ENCODE data around the gene TSC22D4.
A peak's percentile ranks its signal among the peaks of the same experiment; 100 is the strongest.

The TSC22D4 gene

DNA sequence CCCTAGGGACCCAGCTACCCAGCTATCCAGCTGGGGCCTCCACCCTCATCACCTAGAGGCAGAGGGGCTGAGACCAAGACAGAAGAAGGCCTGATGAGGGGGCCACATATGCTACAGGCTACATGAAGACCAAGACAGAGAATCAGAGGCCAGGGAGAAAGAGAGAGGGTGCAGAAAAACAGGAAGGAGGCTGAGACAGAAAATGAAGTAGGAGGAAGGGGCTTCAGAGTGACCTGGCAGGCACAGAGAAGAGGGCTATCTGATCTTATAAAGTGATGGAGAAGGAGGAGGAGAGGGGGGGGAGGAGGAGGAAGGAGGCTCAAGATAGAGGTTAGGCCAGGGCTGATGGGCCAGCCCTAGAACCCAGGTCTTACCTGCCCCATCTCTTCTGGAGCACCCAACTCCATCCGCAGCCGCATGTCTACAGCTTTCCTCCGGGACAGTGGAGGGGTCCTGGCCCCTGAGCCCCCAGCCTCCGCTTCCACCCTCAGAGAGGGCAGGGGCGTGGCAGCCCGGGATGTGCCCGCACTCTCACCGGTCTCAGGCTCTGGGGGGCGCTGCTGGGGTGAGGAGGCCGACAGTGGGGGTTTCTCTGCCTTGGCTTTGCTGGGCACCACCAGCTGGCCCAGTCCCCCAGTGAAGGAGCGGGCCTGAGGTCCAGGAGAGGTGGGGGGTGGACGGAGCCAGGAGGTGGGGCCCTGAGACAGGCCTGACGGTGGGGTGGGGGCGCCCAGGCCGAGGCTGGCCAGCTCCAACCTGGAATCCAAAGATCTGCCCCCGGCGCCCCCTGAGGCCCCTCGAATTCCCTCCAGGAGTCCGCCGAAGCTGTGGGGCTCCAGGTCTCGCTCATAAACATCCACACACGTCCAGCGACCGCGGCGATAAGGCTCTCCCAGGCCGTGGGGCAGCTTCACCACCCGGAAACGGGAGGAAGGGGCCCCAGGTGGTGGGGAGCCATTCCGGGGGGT, 1.8 kb downstream of the TSC22D4 start:
- no peak for DNase-seq (ENCODE audit: low read depth, low spot score)
- H3K4me3 ChIP-seq (ENCODE audit: low read length) = no peak overlapping the region

DNA sequence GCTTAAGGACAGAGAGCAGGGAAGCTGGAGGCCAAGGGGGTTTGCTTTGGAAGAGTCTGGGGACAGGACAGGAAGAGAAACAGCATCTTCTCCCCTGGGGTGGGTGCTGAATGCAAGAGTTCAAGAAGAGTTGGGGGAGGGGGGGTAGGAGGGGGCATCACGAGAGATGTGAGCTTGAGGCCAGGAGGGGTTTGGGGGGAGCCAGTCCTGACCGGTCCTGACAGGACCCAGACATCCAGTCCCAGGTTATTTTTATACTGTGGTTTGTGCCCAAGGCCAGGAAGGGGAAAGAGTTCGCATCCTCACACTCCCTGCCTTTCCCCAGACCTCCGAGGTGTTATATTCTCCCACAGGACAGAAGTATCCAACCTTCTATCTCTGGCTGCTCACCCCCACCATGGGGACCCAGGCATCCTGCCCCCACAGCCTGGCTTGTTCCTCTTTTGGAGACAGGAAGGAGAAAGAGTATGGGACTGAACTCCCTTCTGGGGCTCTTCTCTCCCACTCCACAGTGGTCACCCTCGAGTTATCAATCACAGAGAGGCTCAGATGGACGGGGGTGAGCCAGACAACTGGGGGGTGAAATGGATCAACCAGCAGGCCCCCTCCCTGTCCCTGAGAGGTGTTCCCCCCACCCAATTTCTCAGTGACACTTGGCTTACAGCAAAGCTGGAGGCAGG, 2.8 kb downstream of the TSC22D4 start:
- no peak for DNase-seq (ENCODE audit: low read depth, low spot score)

DNA sequence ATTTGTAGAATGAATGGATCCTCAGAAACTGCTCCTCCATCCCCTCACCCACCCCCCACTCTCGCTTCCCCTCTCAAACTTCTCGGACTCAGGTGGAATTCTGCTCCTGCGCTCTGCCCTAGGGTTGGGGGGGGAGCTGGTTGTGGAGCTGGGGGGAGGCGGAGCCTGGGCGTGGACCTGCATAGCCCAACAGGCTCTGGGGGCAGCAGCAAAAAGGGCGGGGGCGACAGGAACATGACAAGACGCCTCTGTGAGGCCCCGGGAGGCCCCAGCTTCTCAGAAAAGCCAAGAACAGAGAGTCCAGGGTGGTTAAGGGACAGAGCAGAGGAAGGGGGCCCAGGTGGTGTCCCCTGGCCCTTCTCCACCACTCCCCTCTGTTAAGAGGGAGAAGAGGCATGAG, 3.5 kb downstream of the TSC22D4 start:
- no peak overlapping the region for H3K4me3 ChIP-seq (ENCODE audit: low read length)
- DNase-seq (ENCODE audit: low read depth, low spot score) = no peak

More for the DNA sequence above, 2.8 kb downstream of the TSC22D4 start:
- H3K4me3 ChIP-seq (ENCODE audit: low read length) = no peak overlapping the region

DNA sequence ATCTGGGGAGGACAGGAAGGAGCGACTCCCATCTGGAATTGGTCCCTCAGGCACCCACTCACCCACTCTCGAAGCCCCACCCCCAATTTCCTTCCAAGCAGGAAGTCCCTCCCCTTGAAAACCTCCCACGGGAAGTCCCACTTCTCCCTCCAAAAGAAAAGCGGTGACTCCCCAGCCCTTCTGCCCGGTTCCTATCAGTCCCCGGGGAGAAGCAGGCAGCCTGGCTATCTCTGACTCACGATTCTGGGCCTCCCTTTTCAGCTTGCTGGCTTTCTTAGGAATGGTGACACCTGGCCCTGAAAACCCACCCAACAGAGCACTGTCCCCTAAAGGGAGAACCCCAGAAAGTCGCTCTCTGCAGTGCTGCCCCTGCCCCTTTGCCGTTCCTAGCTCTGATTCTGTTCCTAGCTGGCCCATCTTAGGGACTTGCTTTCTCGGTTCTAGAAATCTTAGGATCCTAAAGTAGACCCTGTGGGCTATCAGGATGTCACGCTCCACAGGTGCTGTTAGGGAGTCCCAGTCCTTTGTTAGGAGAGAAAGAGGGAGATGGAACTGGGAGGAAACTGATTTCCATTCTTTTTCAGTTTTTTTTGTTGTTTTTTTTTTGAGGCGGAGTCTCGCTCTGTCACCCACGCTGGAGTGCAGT, 6.0 kb downstream of the TSC22D4 start:
- H3K4me3 ChIP-seq (ENCODE audit: low read length) = no peak overlapping the region
- DNase-seq (ENCODE audit: low read depth, low spot score) = no peak

DNA sequence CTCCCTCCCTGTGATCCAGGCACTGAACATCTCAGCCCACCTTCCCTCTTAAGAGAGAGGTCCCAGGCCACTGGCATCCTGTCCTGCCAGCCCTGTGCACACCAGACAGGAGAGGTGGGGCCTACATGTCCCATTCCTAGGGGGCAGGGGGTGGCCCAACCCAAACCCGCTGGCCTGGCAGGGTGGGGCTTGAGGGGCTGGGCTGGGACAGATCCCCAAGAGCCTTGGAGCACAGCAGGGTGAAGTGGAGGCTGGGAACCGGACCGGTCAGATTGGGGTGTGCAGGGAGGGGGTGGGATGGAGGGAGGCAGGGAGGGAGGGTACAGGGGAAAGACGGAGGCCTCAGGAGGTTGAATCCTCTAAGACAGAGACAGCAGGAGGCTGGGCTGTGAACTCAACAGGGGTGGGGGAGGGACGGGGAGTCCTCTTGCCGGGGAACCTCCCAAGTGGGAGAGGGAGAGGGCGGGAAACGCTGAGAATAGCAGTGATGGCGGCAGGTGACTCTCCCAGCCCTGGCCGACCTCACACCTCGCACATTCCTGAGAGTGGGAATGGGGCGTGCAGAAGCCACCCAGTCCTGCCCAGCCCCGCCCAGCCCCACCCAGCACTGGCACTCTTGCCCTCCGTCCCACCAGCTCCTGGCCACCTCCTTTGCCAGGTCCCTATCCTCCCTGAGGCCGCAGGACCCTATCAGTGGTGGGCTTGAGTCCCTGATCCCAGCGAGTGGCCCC, 6.7 kb downstream of the TSC22D4 start:
- no peak overlapping the region for H3K4me3 ChIP-seq (ENCODE audit: low read length)
- DNase-seq (ENCODE audit: low read depth, low spot score) = no peak

DNA sequence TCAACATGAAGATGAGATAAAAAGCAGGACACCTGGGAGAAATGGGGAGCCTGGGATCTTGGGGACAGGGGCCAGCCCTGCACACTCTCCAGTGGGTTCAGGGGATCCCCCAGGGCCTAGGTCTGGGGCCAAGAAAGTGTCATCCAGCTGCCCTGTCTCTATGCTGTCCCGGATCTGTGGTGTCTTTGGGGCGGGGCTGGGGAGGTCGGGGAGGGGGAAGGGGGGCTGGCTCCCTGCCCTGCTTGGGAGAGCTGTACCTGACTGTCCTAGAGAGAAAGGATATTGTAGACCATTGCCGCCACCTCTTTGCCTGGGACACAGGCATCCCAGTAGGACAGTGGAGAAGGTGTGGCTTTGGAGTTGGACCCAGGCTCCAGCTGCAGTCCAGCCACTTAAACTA, 8.0 kb downstream of the TSC22D4 start:
- H3K4me3 ChIP-seq (ENCODE audit: low read length) = no peak overlapping the region
- DNase-seq (ENCODE audit: low read depth, low spot score) = no peak

DNA sequence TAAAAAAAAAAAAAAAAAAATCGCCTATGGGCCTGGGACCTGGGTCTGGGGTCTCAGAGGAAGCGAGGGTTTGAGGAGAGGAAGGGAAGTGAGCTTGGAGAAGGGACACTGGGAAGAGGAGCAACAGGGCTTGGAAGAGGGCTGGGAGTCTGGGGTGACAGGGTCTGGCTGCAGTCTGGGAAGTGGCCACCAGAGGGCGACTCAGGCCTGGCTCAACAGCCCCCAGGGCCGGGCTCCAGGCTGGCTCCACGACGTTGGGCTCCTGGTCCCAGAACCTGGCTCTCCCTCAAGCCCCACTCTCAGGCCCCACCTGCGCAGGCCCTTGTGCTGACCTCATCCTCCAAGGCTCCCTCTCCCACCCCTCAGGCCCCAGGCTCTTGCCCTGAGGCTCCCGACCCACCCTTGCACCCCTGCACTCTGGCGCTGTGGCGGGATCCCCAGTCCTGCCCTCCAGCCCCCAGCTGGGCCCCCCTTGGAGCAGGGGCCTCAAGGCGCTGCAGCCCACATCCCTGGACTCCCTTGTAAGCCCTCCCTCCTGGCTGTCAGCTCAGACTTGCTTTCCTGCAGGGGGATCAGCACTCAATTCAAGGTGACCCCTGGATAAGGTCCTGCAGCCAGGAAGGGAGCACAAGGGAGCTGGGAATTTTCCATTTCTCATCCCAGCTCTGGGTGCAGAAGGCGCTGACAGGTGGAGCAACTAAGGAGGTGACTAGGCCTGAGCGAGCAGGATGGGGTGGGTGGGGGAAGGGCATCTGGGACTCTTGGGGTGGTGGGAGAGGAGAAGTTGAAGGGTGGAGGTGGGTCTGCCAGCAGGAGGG, 9.6 kb downstream of the TSC22D4 start:
- peak; percentile 42 for DNase-seq (ENCODE audit: low read depth, low spot score)
- no peak overlapping the region for H3K4me3 ChIP-seq (ENCODE audit: low read length)

DNA sequence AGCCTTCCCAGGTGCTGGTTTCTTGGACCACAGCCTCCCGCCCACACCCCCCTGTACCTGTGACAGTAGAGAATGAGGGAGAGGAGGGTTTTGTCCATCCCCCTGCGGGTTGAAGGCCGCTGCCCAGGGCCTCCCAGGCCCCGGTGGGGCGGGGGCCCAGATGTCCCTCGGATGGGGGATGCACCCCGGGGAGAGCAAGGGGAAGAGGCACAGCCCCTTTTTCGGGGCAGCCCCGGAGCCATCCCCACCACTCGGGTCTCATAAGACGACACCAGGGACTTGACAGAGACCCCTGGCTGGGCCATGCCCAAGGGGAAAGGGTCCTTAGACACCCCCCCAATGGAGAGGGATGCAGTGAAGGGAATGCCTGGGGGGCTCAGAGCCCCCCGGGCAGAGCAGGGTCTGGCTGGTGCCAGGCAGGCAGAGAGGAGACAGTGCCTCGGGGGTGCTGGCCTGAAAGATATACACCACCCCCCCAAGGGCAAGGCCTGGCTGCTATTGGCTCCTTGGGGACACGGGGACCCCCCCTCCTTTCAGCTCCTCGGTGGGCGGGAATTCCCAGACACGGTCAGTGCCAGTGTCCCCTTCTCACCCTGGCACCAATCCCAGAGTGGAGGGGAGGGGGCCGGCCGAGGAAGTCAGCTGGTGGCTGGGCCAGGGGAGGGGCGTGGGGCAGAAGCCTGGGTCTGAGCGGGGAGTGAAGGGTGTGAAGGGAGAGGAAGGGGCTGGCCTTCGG, 11.2 kb downstream of the TSC22D4 start:
- DNase-seq (ENCODE audit: low read depth, low spot score) = no peak
- H3K4me3 ChIP-seq (ENCODE audit: low read length) = no peak overlapping the region

DNA sequence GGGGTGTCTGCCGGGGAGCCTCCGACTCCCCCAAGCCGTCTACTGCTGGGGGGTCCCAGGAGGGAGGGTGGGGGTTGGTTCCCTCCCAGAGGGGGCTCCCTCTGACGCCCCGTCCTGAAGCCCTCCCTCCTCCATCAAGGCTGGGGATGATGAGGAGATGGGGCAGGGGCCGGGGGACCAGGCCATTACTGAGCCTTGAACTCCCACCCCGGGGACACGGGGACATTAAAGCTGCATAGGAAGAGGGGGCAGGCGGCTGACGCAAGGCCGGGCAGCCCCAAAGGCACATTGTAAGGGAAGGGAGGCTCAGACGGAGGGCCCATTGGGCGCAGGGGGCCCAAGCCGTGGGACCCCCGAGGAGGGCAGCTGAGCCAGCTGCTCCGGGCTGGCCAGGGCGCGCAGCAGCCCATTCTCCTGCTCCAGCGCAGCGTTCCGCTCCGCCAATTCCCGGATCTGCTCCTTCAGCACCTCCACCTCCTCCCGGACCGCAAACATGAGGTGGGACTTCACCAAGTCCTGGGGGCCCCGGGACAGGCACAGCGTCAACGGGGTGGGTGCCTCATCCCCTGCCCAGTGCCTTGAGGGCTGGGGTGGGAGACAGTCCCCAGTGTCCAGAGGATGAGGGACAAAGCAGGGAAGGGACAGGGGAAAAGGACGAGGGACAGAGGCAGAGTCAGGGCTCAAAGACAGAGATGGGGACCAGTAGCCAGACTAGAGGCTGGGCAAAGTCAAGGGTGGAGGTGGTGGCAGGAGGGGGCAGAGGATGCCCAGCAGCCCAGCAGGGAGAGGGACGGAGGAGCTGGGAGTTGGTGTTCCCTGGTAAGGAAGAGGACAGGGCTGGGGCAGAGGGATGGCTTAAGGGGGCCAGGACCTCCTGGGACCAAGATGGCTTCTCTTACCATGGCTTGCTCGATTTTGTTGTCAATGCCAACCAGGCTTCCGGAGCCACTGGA, 12.1 kb downstream of the TSC22D4 start:
- DNase-seq (ENCODE audit: low read depth, low spot score) = no peak

DNA sequence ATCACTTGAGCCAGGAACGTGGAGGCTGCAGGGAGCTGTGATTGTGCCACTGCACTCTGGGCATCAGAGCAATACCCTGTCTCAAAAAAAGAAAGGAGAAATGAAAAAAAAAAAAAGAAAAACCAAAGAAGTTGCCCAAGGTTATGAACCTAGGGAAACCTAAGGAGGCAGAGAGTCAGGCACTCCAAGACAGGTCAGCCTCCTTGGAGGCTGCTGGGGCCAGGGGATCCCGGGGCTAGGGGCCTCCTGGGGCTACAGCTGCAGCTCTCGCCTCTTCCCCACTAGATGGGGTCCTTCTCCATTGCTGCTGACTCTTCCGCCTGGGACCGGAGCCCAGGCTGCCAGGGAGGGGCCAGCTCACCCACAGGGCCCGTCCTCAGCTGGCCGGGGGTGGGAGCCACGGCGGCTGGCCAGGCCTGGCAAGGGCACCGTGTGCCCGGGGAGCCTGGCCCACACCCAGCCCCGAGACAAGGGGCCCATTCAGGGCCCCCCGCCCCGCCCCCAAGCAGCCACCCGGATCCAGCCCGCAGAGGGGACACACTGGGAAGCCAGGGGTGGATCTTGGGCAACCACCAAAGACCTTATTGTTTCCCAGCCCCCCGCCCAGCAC, 13.2 kb downstream of the TSC22D4 start:
- DNase-seq (ENCODE audit: low read depth, low spot score) = no peak
- no peak overlapping the region for H3K4me3 ChIP-seq (ENCODE audit: low read length)

More for the DNA sequence above, 12.1 kb downstream of the TSC22D4 start:
- no peak overlapping the region for H3K4me3 ChIP-seq (ENCODE audit: low read length)

DNA sequence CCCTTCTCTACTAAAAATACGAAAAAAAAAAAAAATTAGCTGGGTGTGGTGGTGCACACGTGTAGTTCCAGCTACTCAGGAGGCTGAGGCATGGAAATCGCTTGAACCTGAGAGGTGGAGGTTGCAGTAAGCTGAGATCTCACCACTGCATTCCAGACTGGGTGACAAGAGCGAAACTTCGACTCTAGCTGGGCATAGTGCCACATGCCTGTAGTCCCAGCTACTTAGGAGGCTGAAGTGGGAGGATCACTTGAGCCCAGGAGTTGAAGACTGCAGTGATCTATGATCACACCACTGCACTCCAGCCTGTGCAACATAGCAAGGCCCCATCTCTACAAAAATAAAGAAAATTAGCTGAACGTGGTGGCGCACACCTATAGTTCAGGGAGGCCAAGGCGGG, 13.7 kb downstream of the TSC22D4 start:
- DNase-seq (ENCODE audit: low read depth, low spot score) = no peak

DNA sequence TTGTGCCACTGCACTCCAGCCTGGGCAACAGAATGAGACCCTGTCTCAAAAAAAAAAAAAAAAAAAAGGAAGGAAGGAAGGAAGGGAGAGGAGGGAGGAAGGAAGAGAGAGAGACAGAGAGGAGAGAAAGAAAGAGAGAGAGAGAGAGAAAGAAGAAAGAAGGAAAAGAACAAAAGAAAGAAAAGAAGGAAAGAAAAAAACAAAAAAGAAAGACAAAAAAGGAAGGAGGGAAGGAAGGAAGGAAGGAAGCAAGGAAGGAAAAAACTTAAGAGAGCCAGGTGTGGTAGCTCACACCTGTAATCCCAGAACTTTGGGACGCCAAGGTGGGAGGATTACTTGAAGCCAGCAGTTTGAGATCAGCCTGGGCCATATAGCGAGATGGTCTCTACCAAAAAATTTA, 14.2 kb downstream of the TSC22D4 start:
- no peak for DNase-seq (ENCODE audit: low read depth, low spot score)
- no peak overlapping the region for H3K4me3 ChIP-seq (ENCODE audit: low read length)

More for the DNA sequence above, 13.7 kb downstream of the TSC22D4 start:
- H3K4me3 ChIP-seq (ENCODE audit: low read length) = no peak overlapping the region

DNA sequence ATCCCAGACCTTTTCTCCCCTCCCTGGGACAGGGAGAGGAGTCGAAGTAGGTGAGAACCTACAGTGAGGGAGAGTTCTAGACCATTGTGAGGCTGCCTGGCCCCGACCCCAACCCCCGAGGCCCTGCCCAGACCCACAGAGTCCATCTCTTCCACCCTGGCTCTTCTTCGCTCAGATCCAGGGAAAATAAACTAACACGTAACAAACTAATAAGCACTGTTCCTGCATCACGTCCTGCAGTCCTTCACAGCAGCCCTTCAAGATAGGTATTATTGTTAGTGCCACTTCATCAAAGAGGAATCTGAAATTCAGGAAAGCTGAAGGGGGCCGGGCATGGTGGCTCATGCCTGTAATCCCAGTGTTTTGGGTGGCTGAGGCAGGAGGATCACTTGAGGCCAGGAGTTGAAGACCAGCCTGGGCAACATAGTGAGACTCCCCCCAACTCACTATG, 14.8 kb downstream of the TSC22D4 start, which contains the start of gene SPACDR:
Gene SPACDR (minus strand): TSS at position 51 of the 451 bp plus-strand sequence. CDS start 235 bp downstream, outside the sequence.
- H3K4me3 ChIP-seq (ENCODE audit: low read length) = no peak within 1 kb of the TSS
- DNase-seq (ENCODE audit: low read depth, low spot score) = no peak

DNA sequence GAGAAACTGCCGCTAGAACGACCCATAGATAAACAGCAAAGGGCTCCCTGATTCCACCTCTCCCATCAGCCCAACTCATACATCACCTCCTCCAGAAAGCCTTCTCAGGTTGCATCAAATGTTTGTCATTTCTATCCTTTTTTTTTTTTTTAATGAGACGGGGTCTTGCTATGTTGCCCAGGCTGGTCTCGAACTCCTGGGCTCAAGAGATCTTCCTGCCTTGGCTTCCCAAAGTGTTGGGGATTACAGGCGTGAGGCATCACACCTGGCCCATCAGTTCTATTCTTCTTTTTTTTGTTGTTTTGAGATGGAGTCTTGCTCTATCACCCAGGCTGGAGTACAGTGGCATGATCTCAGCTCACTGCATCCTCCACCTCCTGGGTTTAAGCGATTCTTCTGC, 22.0 kb downstream of the TSC22D4 start:
- H3K4me3 ChIP-seq (ENCODE audit: low read length) = no peak overlapping the region
- no peak for DNase-seq (ENCODE audit: low read depth, low spot score)

DNA sequence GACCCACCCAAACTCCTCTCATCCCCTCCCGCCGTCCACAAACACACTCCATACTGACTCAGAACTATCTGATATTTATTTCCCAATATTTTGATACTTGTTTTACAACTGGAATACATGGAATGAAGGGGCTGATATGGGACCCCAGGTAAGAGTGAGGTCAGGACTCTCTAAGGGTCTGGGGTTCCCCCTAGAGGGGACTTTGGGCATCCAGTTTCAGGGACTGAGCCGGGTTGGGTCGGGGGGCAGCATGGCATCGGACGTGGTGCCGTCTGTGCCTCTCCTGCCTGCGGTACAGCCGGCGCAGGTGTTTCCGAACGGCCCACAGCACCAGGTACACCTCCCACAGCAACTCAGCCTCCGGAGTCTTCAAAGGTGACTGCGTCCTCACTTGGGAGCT, 22.5 kb downstream of the TSC22D4 start:
- DNase-seq (ENCODE audit: low read depth, low spot score) = no peak
- H3K4me3 ChIP-seq (ENCODE audit: low read length) = no peak overlapping the region

DNA sequence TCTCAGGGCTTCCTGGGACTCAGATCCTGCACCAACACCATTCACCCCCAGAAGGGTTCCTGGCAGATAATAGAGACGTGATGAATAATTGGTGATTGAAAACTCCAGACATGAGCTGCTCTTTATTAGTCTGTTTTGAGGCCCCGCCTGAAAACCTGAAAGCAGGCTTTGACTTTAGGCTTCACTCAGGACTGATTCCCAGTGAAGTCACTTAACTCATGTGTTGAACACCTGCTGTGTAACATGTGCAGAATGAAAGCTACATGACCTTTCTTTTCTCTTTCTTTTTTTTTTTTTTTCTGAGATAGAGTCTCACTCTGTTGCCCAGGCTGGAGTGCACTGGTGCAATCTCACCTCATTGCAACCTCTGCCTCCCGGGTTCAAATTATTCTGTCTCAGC, 23.8 kb downstream of the TSC22D4 start:
- DNase-seq (ENCODE audit: low read depth, low spot score) = no peak
- H3K4me3 ChIP-seq (ENCODE audit: low read length) = no peak overlapping the region
